ENCODE measurements around the gene PPA2.

GRCh38 chr4:105451346-105451745 is 22.5 kb downstream of the PPA2 start:
- TF ChIP-seq MXI1 (conservative IDR thresholded peaks at IDR 0.05; ENCODE audit: poor library complexity, severe bottlenecking) (no peak), CTCF (IDR thresholded peaks at IDR 0.05; ENCODE audit: poor library complexity, severe bottlenecking) (no peak), EZH2 (IDR thresholded peaks at IDR 0.05; ENCODE audit: borderline replicate concordance, insufficient read depth, low read length, poor library complexity, severe bottlenecking) (no peak), RAD21 (conservative IDR thresholded peaks at IDR 0.05) (no peak), SMC3 (conservative IDR thresholded peaks at IDR 0.05; ENCODE audit: poor library complexity) (no peak), REST (IDR thresholded peaks at IDR 0.05; ENCODE audit: borderline replicate concordance) (no peak), EP300 (conservative IDR thresholded peaks at IDR 0.05; ENCODE audit: poor library complexity, severe bottlenecking) (no peak)

All from neural cell (in vitro differentiated cells).